ENCODE data around the gene CRYL1.

DNA sequence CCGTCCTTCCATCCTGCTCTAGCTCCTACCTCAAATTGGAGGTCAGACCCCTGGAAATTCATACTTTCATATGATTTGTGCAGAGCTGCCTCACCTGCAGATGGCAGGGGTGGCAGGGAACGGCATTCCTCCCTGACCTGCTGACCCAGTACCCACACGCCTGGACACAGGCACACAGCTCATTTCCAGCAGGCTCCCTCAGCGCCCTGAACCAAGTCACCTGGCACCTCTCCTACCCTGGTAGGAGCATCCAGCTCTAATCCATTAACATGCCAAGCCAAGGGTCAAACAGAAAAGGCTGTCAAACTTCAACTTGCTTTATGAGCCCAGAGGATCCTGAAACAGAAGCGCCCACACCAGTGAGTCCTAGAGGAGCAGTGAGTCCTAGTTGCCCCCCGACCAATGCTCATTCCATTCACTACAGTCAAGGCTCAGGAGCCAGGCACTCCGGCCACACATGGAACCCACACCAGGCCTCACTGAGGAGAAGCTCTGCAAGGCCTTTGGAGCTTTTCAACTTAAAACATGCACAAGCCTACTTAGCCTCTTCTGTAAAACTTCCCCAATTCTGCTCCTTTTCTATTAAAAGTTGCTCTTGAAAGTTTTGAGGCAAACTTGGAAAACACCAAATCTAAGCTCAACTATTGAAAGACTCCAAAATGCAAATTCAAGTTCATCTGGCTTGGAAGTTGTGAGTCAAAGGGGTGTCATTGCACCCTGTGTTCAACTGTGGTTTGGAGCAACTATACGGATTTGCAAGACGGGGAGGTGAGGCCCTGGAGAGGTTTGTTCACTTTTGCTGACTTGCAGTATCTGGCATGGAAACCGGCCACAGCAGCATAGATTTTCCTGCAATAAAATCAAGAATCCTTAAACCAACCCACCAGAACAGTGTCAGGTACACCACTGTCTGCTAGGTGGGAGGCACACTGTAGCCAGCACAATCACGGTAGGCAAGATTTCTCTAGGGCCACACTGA, 96.7 kb downstream of the CRYL1 start:
- TF ChIP-seq GTF2F1 (IDR thresholded peaks at IDR 0.05; ENCODE audit: low read depth, low read length) (no peak), ZNF146 (CRISPR knock-in tag; IDR thresholded peaks at IDR 0.05; ENCODE audit: unreplicated experiment) (no peak), HIVEP1 (CRISPR knock-in tag; IDR thresholded peaks at IDR 0.05) (no peak), TCFL5 (CRISPR knock-in tag; conservative IDR thresholded peaks at IDR 0.05) (no peak), TEAD4 (IDR thresholded peaks at IDR 0.05; ENCODE audit: low read length) (no peak), TEAD4 (CRISPR knock-in tag; IDR thresholded peaks at IDR 0.05; ENCODE audit: borderline replicate concordance) (no peak), JUND (IDR thresholded peaks at IDR 0.05; ENCODE audit: borderline replicate concordance, low read depth, low read length) (no peak), JUND (tag; IDR thresholded peaks at IDR 0.05; ENCODE audit: borderline replicate concordance, low read depth, low read length) (no peak), MCM5 (IDR thresholded peaks at IDR 0.05; ENCODE audit: low read depth) (no peak), ELF1 (tag; IDR thresholded peaks at IDR 0.05) (no peak), C11orf30 (IDR thresholded peaks at IDR 0.05; ENCODE audit: low read depth) (peak; percentile 30; the same call in 1 of the 2 replicates)
- TF ChIP-seq, protein P1, sequence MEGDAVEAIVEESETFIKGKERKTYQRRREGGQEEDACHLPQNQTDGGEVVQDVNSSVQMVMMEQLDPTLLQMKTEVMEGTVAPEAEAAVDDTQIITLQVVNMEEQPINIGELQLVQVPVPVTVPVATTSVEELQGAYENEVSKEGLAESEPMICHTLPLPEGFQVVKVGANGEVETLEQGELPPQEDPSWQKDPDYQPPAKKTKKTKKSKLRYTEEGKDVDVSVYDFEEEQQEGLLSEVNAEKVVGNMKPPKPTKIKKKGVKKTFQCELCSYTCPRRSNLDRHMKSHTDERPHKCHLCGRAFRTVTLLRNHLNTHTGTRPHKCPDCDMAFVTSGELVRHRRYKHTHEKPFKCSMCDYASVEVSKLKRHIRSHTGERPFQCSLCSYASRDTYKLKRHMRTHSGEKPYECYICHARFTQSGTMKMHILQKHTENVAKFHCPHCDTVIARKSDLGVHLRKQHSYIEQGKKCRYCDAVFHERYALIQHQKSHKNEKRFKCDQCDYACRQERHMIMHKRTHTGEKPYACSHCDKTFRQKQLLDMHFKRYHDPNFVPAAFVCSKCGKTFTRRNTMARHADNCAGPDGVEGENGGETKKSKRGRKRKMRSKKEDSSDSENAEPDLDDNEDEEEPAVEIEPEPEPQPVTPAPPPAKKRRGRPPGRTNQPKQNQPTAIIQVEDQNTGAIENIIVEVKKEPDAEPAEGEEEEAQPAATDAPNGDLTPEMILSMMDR (IDR thresholded peaks at IDR 0.05 in 2 of 3, conservative IDR thresholded peaks at IDR 0.05 in 1 of 3; ENCODE audit: insufficient read depth in 2 of 3, low read depth in 1 of 3, low read length in 3 of 3), result no peak

Data from K562 (cell line).